ENCODE measurements around the gene PLCB2.

PLCB2 gene

DNA sequence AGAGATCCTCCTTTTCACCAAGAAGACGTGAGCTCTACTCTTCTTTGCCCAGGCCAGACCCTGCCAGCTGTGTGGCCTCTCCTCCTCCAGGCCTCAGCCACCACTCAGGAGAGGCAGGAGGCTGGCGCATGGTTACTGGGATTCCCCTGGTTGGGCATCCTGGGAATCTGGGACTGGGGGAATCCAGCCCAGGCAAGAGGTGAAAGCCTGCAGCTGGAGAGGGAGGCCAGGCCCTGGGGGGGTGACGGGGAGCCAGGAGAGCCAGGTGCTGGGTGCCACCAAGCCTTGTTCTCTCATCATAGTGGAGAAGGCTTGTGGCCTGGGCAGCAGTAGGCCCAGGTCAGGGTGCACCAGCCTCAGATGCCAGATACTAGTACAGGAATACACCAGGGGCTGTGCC, 26.8 kb upstream of the PLCB2 start:
- TF ChIP-seq RAD21 (IDR thresholded peaks at IDR 0.05; ENCODE audit: low read depth) (no peak), FOXM1 (IDR thresholded peaks at IDR 0.05; ENCODE audit: borderline replicate concordance, low read depth) (no peak), TEAD4 (IDR thresholded peaks at IDR 0.05) (no peak)
- TF ChIP-seq, protein P1, sequence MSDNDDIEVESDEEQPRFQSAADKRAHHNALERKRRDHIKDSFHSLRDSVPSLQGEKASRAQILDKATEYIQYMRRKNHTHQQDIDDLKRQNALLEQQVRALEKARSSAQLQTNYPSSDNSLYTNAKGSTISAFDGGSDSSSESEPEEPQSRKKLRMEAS (IDR thresholded peaks at IDR 0.05), result no peak

DNA sequence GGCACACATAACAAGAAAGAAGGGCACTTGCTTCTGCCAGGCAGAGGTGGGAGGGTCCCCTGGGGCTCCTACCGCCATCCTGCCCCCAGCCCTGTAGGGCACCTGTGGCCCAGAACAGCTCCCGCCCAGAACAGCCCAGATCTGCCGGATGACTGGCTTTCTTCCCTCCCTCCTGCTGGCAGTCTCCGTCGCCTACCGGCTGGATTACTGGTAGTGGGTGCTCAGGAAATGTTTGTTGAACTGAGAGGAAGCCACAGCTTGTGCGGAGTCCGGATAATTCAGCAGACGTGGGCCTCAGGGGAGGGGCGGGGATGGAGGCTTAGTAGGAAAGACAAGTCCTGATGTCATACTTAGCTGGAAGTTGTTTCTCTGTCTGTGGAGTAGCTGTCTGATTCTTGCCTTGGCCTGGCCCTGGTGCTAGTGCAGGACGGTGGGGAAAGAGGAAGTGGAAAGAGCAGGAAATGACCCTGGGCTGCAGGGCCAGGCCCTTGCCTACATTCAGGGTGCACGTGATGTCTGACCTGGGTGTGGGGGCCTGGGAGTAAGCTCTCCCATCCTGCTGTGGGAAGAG, 26.3 kb upstream of the PLCB2 start:
- TF ChIP-seq TAF1 (IDR thresholded peaks at IDR 0.05; ENCODE audit: low read depth), result no peak
- no peak for TF ChIP-seq EGR1 (IDR thresholded peaks at IDR 0.05)
- no peak for TF ChIP-seq FOXM1 (IDR thresholded peaks at IDR 0.05; ENCODE audit: borderline replicate concordance, low read depth)
- no peak for TF ChIP-seq TCF12 (IDR thresholded peaks at IDR 0.05; ENCODE audit: low read depth)
- TF ChIP-seq NFIC (IDR thresholded peaks at IDR 0.05), result no peak
- no peak for TF ChIP-seq RAD21 (IDR thresholded peaks at IDR 0.05; ENCODE audit: low read depth)

DNA sequence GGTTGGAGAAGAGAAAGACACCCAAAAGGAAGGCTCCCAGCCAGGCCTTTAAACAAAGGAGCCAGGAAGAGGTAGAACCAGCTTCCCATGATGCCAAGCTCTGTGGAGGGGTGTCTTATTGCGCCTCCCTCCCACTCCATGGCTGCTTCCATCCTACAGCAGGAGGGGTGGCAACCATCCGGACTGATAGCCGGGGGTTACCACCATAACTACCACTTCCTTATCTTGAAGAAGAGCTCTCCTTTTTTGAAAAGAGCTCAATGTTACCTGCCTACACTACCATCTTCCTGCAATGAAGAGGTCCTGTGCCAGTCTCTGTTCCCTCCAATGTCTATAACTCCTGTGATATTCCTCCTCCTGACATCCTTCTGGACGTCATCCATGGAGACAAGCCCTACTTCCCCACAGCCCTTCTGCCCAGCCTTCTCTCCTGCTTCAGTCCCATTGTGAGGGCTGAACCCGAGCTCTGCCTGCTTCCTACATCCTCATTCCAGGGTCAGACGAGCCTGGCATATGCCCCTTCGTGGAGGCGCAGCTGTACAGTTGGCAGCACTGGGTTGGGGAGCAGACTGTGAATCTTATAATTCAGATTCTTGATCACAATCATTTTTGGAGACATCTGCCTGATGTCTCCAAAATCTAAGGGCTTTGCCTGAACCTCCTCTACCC, 24.5 kb upstream of the PLCB2 start:
- TF ChIP-seq YY1 (IDR thresholded peaks at IDR 0.05; ENCODE audit: low read depth) (no peak), NFIC (IDR thresholded peaks at IDR 0.05) (no peak), TEAD4 (IDR thresholded peaks at IDR 0.05) (no peak), CEBPB (IDR thresholded peaks at IDR 0.05) (no peak), TCF12 (IDR thresholded peaks at IDR 0.05; ENCODE audit: low read depth) (no peak)
- TF ChIP-seq, protein P2, sequence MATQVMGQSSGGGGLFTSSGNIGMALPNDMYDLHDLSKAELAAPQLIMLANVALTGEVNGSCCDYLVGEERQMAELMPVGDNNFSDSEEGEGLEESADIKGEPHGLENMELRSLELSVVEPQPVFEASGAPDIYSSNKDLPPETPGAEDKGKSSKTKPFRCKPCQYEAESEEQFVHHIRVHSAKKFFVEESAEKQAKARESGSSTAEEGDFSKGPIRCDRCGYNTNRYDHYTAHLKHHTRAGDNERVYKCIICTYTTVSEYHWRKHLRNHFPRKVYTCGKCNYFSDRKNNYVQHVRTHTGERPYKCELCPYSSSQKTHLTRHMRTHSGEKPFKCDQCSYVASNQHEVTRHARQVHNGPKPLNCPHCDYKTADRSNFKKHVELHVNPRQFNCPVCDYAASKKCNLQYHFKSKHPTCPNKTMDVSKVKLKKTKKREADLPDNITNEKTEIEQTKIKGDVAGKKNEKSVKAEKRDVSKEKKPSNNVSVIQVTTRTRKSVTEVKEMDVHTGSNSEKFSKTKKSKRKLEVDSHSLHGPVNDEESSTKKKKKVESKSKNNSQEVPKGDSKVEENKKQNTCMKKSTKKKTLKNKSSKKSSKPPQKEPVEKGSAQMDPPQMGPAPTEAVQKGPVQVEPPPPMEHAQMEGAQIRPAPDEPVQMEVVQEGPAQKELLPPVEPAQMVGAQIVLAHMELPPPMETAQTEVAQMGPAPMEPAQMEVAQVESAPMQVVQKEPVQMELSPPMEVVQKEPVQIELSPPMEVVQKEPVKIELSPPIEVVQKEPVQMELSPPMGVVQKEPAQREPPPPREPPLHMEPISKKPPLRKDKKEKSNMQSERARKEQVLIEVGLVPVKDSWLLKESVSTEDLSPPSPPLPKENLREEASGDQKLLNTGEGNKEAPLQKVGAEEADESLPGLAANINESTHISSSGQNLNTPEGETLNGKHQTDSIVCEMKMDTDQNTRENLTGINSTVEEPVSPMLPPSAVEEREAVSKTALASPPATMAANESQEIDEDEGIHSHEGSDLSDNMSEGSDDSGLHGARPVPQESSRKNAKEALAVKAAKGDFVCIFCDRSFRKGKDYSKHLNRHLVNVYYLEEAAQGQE (IDR thresholded peaks at IDR 0.05; ENCODE audit: low read depth), result no peak

DNA sequence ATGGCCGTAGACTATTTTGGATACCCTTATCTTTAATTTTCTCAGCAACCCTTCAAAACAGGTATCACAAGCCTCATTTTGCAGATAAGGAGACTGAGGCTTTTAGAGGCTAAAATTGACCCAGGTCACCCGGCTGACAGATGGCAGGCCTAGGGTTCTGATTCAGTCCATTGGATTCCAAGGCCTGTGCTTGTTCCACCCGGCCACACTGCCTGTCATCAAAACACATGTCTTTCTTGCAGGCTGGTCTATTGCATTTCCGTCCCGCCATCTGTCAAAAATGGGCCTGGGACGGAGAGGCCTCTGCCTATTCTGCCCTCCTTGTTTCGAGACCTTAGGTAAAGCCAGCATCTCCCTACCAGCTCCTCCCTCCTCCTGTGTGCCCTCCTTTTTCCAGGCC, 23.9 kb upstream of the PLCB2 start:
- TF ChIP-seq NFIC (IDR thresholded peaks at IDR 0.05) (no peak), TEAD4 (IDR thresholded peaks at IDR 0.05) (no peak), CREB1 (IDR thresholded peaks at IDR 0.05; ENCODE audit: low read depth) (no peak)
- TF ChIP-seq, protein P2 (IDR thresholded peaks at IDR 0.05; ENCODE audit: low read depth), result no peak

DNA sequence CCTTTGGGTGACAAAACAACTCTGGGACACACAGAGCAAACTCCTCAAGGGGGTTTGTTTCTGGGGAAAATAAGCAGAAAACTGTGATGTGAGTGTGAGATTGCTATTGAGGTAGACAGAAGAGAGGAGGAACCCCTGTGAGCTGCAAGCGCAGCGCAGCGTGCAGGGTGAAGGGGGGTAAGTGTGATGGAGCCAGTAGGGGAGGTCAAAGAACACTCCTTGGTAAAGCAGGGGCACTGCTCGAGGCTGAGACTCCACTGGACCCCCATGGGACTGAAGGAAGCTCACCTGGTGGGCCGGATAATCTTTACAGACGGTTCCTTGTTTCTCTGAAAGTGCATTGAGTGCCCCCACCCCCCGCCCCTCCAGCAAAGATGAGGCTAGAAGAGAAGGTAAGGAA, 23.3 kb upstream of the PLCB2 start:
- no peak for TF ChIP-seq ZBTB7A (IDR thresholded peaks at IDR 0.05; ENCODE audit: low read depth)
- no peak for TF ChIP-seq EP300 (IDR thresholded peaks at IDR 0.05; ENCODE audit: borderline replicate concordance)

DNA sequence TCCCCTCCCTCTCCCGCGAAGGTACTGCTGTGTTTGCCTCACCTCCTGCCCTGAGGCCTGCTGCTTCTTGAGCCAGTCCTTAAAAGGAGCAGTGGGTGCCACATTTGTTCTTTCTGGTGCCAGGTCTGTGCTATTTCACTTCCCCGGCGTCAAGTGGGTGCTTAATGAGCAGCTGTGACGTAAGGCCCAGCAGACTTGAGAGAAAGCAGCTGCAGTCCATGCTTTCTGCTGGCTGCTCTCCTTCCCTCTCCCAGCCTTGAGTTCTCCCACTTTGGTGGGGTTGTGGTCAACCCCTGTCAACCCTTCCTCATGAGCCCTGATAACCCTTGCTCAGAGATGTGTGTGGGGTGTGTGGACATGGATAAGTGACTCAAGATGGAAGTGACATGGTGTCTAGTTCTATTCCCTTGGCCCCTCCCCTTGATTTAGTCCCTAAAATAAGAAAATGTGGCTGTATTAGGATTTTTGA, 22.7 kb upstream of the PLCB2 start:
- TF ChIP-seq FOXM1 (IDR thresholded peaks at IDR 0.05; ENCODE audit: borderline replicate concordance, low read depth) (no peak), TAF1 (IDR thresholded peaks at IDR 0.05; ENCODE audit: low read depth) (no peak), ZBTB7A (IDR thresholded peaks at IDR 0.05; ENCODE audit: low read depth) (no peak), YY1 (IDR thresholded peaks at IDR 0.05; ENCODE audit: low read depth) (no peak), CREB1 (IDR thresholded peaks at IDR 0.05; ENCODE audit: low read depth) (no peak), EP300 (IDR thresholded peaks at IDR 0.05; ENCODE audit: borderline replicate concordance) (no peak), TEAD4 (IDR thresholded peaks at IDR 0.05) (no peak), EGR1 (IDR thresholded peaks at IDR 0.05) (no peak), RAD21 (IDR thresholded peaks at IDR 0.05; ENCODE audit: low read depth) (no peak), NFIC (IDR thresholded peaks at IDR 0.05) (no peak), TCF12 (IDR thresholded peaks at IDR 0.05; ENCODE audit: low read depth) (no peak), CEBPB (IDR thresholded peaks at IDR 0.05) (no peak)
- TF ChIP-seq, protein P1 (IDR thresholded peaks at IDR 0.05), result no peak
- TF ChIP-seq, protein P2 (IDR thresholded peaks at IDR 0.05; ENCODE audit: low read depth), result no peak
- TF ChIP-seq, protein P3, sequence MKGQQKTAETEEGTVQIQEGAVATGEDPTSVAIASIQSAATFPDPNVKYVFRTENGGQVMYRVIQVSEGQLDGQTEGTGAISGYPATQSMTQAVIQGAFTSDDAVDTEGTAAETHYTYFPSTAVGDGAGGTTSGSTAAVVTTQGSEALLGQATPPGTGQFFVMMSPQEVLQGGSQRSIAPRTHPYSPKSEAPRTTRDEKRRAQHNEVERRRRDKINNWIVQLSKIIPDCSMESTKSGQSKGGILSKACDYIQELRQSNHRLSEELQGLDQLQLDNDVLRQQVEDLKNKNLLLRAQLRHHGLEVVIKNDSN (IDR thresholded peaks at IDR 0.05), result no peak
